Stimulated activated CD4-positive, alpha-beta T cell treated with anti-CD3 and anti-CD28 coated beads, Interleukin-4, amount 100 ng/mL, for 4 hours (primary cell): ENCODE data around the gene TMEM250.

Experiments
- DNase-seq, 2 experiments: peaks; one replicate each; pipeline ENCODE4 v3.0.0-alpha.2; 2020

Gene TMEM250

GRCh38 chr9:136081826-136082495 is 36.7 kb downstream of the TMEM250 start:
- DNase-seq = no peak

- DNase-seq = no peak
Measured at GRCh38 chr9:136081113-136081825, 37.4 kb downstream of the TMEM250 start.

- DNase-seq = no peak
Measured at GRCh38 chr9:136080716-136081112, 38.0 kb downstream of the TMEM250 start.

GRCh38 chr9:136079916-136080246 is 38.8 kb downstream of the TMEM250 start:
- no peak for DNase-seq

- no peak for DNase-seq
Measured at GRCh38 chr9:136079211-136079915, 39.3 kb downstream of the TMEM250 start.

- DNase-seq = no peak
Measured at GRCh38 chr9:136078498-136079011, 40.1 kb downstream of the TMEM250 start.

- DNase-seq = no peak
Measured at GRCh38 chr9:136078024-136078423, 40.7 kb downstream of the TMEM250 start.

- DNase-seq = no peak
Measured at GRCh38 chr9:136077491-136077890, 41.2 kb downstream of the TMEM250 start.

GRCh38 chr9:136075881-136076678 is 42.6 kb downstream of the TMEM250 start:
- DNase-seq = no peak

GRCh38 chr9:136075134-136075841 is 43.4 kb downstream of the TMEM250 start:
- DNase-seq = no peak

GRCh38 chr9:136074706-136075105 is 44.0 kb downstream of the TMEM250 start:
- DNase-seq = no peak
